IMR-90 (cell line): ENCODE measurements around the gene ATG10. TPM values are rescaled to one million over a fixed set of nuclear protein-coding genes. Genes with fewer than 3 reads are reported as not detected.

ENCODE experiments used
- ATAC-seq: fragments of 200-7000 bp; cut with Tn5 transposase; 2 replicates; pipeline ENCODE4 v1.9.1; 2020; ENCODE audit warnings: low read depth, mild to moderate bottlenecking, moderate library complexity
- BruUV-seq: library from RNA; stranded (reverse); fragments of 400-500 nt; replicated peaks from 2 replicates; lab custom pipeline; 2021; lab: Mats Ljungman, UMichigan
- CTCF ChIA-PET: fragments of 300-600 bp; formaldehyde crosslinking; extraction: SDS; loops from one replicate; lab custom pipeline; 2021; ENCODE audit warnings: antibody characterized with exemption; lab: Yijun Ruan, JAX
- POLR2A ChIA-PET: fragments of 300-600 bp; sonication (Branson Sonifier 250); formaldehyde crosslinking; loops from one replicate; lab custom pipeline; 2022; ENCODE audit warnings: antibody characterized with exemption; ENCODE audit not compliant: unreplicated experiment; lab: Charles Lee
- DNase-seq: peaks from one replicate; pipeline ENCODE4 v3.0.0; 2013
- H2AFZ ChIP-seq: replicated peaks from 2 replicates; pipeline ENCODE3; 2013; ENCODE audit warnings: low read length, mild to moderate bottlenecking; ENCODE audit not compliant: poor library complexity
- H2AK5ac ChIP-seq: 2 replicates; pipeline ENCODE4 v1.6.1; 2013; ENCODE audit warnings: low read depth, low read length, inconsistent platforms
- H2AK9ac ChIP-seq: replicated peaks from 2 replicates; pipeline ENCODE3; 2013; ENCODE audit warnings: mild to moderate bottlenecking, low read depth, low read length, moderate library complexity; ENCODE audit not compliant: poor library complexity
- H2BK120ac ChIP-seq: 2 replicates; pipeline ENCODE4 v1.6.1; 2013; ENCODE audit warnings: low read depth, low read length, inconsistent platforms
- H2BK15ac ChIP-seq: 3 replicates; pipeline ENCODE4 v1.6.1; 2013; ENCODE audit warnings: low read depth, low read length, inconsistent platforms
- H2BK20ac ChIP-seq: 2 replicates; pipeline ENCODE4 v1.6.1; 2013; ENCODE audit warnings: low read depth, mild to moderate bottlenecking, inconsistent platforms, low read length, moderate library complexity
- H2BK5ac ChIP-seq: 2 replicates; pipeline ENCODE4 v1.6.1; 2013; ENCODE audit warnings: mild to moderate bottlenecking, low read depth, low read length, inconsistent platforms; ENCODE audit not compliant: poor library complexity, severe bottlenecking
- H3K14ac ChIP-seq: replicated peaks from 2 replicates; pipeline ENCODE4 v1.6.1; 2013; ENCODE audit warnings: low read depth, low read length, inconsistent platforms
- H3K18ac ChIP-seq: 2 replicates; pipeline ENCODE4 v1.6.1; 2013; ENCODE audit warnings: low read depth, low read length, control low read depth
- H3K23ac ChIP-seq: 2 replicates; pipeline ENCODE4 v1.6.1; 2013; ENCODE audit warnings: low read depth, low read length, inconsistent platforms
- H3K27ac ChIP-seq: 2 replicates; pipeline ENCODE4 v1.5.1; 2013; ENCODE audit warnings: mild to moderate bottlenecking, control low read depth, low read length; ENCODE audit not compliant: insufficient read depth
- H3K27me3 ChIP-seq: 2 replicates; pipeline ENCODE4 v1.6.1; 2013; ENCODE audit warnings: low read length; ENCODE audit not compliant: control insufficient read depth, insufficient read depth
- H3K36me3 ChIP-seq: 2 replicates; pipeline ENCODE4 v1.6.1; 2013; ENCODE audit warnings: low read length, mixed read lengths; ENCODE audit not compliant: control insufficient read depth, insufficient read depth
- H3K4ac ChIP-seq: 2 replicates; pipeline ENCODE4 v1.6.1; 2013; ENCODE audit warnings: low read depth, low read length, inconsistent platforms
- H3K4me1 ChIP-seq: 2 replicates; pipeline ENCODE4 v1.6.1; 2013; ENCODE audit warnings: low read length, mixed read lengths; ENCODE audit not compliant: control insufficient read depth, insufficient read depth
- H3K4me2 ChIP-seq: 2 replicates; pipeline ENCODE4 v1.6.1; 2013; ENCODE audit warnings: low read depth, mild to moderate bottlenecking, control low read depth, low read length, moderate library complexity
- H3K4me3 ChIP-seq: 2 replicates; pipeline ENCODE4 v1.5.1; 2013; ENCODE audit warnings: low read depth, mild to moderate bottlenecking, control low read depth, low read length, moderate library complexity; ENCODE audit not compliant: insufficient read depth
- H3K56ac ChIP-seq: 2 replicates; pipeline ENCODE4 v1.6.1; 2013; ENCODE audit warnings: low read length, inconsistent platforms; ENCODE audit not compliant: insufficient read depth; ENCODE audit errors: extremely low read depth
- H3K79me1 ChIP-seq, 2 experiments: 2 replicates each; pipeline ENCODE4 v1.6.1; 2013; ENCODE audit warnings: low read length in 2 of 2, inconsistent platforms in 1 of 2, low read depth in 1 of 2
- H3K9ac ChIP-seq: 2 replicates; pipeline ENCODE4 v1.6.1; 2013; ENCODE audit warnings: low read depth, low read length, control low read depth
- H3K9me1 ChIP-seq: 2 replicates; pipeline ENCODE4 v1.6.1; 2013; ENCODE audit warnings: low read length, inconsistent platforms; ENCODE audit not compliant: insufficient read depth
- H3K9me3 ChIP-seq: 2 replicates; pipeline ENCODE4 v1.6.1; 2013; ENCODE audit warnings: low read length; ENCODE audit not compliant: control insufficient read depth, insufficient read depth
- H4K20me1 ChIP-seq: 2 replicates; pipeline ENCODE4 v1.6.1; 2013; ENCODE audit warnings: low read length, inconsistent platforms; ENCODE audit not compliant: insufficient read depth
- H4K5ac ChIP-seq: 2 replicates; pipeline ENCODE4 v1.6.1; 2013; ENCODE audit warnings: mild to moderate bottlenecking, low read depth, low read length, control low read depth
- H4K8ac ChIP-seq, 2 experiments: 2 replicates each; pipeline ENCODE4 v1.6.1; 2013; ENCODE audit warnings: low read depth in 2 of 2, low read length in 2 of 2, control low read depth in 1 of 2, inconsistent platforms in 1 of 2
- H4K91ac ChIP-seq: 2 replicates; pipeline ENCODE4 v1.6.1; 2013; ENCODE audit warnings: low read depth, low read length, inconsistent platforms; ENCODE audit not compliant: insufficient read depth
- BHLHE40 ChIP-seq: fragments of 150-350 bp; IDR thresholded peaks from 2 replicates; pipeline ENCODE4 v1.6.1; 2016; ENCODE audit warnings: mild to moderate bottlenecking, low read depth, low read length
- CEBPB ChIP-seq: IDR thresholded peaks from 2 replicates; pipeline ENCODE4 v1.6.1; 2012; ENCODE audit warnings: low read depth, low read length, improper control_type of control experiment
- CHD1 ChIP-seq: IDR thresholded peaks from 2 replicates; pipeline ENCODE4 v1.6.1; 2012; ENCODE audit warnings: low read depth, low read length, improper control_type of control experiment
- CTCF ChIP-seq: conservative IDR thresholded peaks from 2 replicates; pipeline ENCODE4 v1.5.1; 2012; ENCODE audit warnings: mild to moderate bottlenecking, low read depth, low read length, improper control_type of control experiment
- ELK1 ChIP-seq: fragments of 150-350 bp; IDR thresholded peaks from 2 replicates; pipeline ENCODE4 v1.6.1; 2016; ENCODE audit warnings: low read depth, mild to moderate bottlenecking, low read length, moderate library complexity, borderline replicate concordance
- FOS ChIP-seq: fragments of 150-350 bp; IDR thresholded peaks from 2 replicates; pipeline ENCODE4 v1.6.1; 2016; ENCODE audit warnings: low read depth, low read length
- MAFK ChIP-seq: IDR thresholded peaks from 2 replicates; pipeline ENCODE4 v1.6.1; 2012; ENCODE audit warnings: low read depth, low read length, improper control_type of control experiment
- MAZ ChIP-seq: IDR thresholded peaks from 2 replicates; pipeline ENCODE4 v1.6.1; 2012; ENCODE audit warnings: low read depth, mild to moderate bottlenecking, low read length, improper control_type of control experiment, moderate library complexity, borderline replicate concordance
- MXI1 ChIP-seq: IDR thresholded peaks from 2 replicates; pipeline ENCODE4 v1.6.1; 2012; ENCODE audit warnings: low read depth, mild to moderate bottlenecking, low read length, moderate library complexity, borderline replicate concordance
- NFE2L2 ChIP-seq: fragments of 150-350 bp; IDR thresholded peaks from 2 replicates; pipeline ENCODE4 v1.6.1; 2016; ENCODE audit warnings: low read depth, mild to moderate bottlenecking, low read length
- POLR2A ChIP-seq: IDR thresholded peaks from 2 replicates; pipeline ENCODE4 v1.6.1; 2012; ENCODE audit warnings: mild to moderate bottlenecking, low read depth, low read length
- RAD21 ChIP-seq: IDR thresholded peaks from 2 replicates; pipeline ENCODE4 v1.6.1; 2012; ENCODE audit warnings: low read length, improper control_type of control experiment
- RCOR1 ChIP-seq: IDR thresholded peaks from 2 replicates; pipeline ENCODE4 v1.6.1; 2012; ENCODE audit warnings: mild to moderate bottlenecking, low read length, improper control_type of control experiment; ENCODE audit not compliant: insufficient replicate concordance
- RFX5 ChIP-seq: IDR thresholded peaks from 2 replicates; pipeline ENCODE4 v1.8.0; 2012; ENCODE audit warnings: low read depth, mild to moderate bottlenecking, low read length, moderate library complexity
- SMC3 ChIP-seq: fragments of 150-350 bp; IDR thresholded peaks from 2 replicates; pipeline ENCODE4 v1.6.1; 2016; ENCODE audit warnings: low read depth, mild to moderate bottlenecking, antibody characterized with exemption, low read length, moderate library complexity
- USF2 ChIP-seq: fragments of 150-350 bp; IDR thresholded peaks from 2 replicates; pipeline ENCODE4 v1.6.1; 2017; ENCODE audit warnings: mild to moderate bottlenecking, antibody characterized with exemption, low read length, low read depth
- WGBS, 2 experiments: methylation state at CpG; one replicate each; pipeline versions ENCODE4 v1.1.5 to v1.1.7; 2013; ENCODE audit warnings: missing lambda C conversion rate in 2 of 2; ENCODE audit not compliant: insufficient read length in 1 of 2; ENCODE audit errors: extremely low coverage in 2 of 2; 5-methylcytosine and 5-hydroxymethylcytosine counted together
- dilution Hi-C: fragments of 300-500 bp; cut with HindIII; formaldehyde crosslinking; loops from one replicate; pipeline ENCODE4 v1.14.3; 2018; ENCODE audit warnings: low sequenced_read_pairs; ENCODE audit not compliant: unreplicated experiment
- in situ Hi-C: fragments of 300-500 bp; cut with MboI; formaldehyde crosslinking; loops from 3 replicates; pipeline ENCODE4 v1.14.3; 2019; ENCODE audit warnings: low sequenced_read_pairs, inconsistent platforms, mixed read lengths
- intact Hi-C: fragments of 100-400 bp; cut with micrococcal nuclease; formaldehyde crosslinking; loops from 2 replicates; pipeline ENCODE4 v1.10.0; 2022
- polyA plus RNA-seq, 3 experiments: library from polyadenylated mRNA; depleted of rRNA; stranded (reverse); fragments of >200 nt; gene quantifications; 2 replicates each; pipeline ENCODE4 v1.2.3, GENCODE V29; 2012; ENCODE audit warnings: low replicate concordance in 1 of 3
- total RNA-seq: library from RNA; depleted of rRNA; stranded (reverse); fragments of >200 nt; gene quantifications from 2 replicates; pipeline ENCODE4 v1.2.3, GENCODE V29; 2012

The ATG10 gene
- total and polyA plus RNA-seq, 2 of the 4 experiments (the other 2 are of a cell fraction), result 3.4 to 8.1 TPM

GRCh38 chr5:82072138-82072537 is 100.3 kb downstream of the ATG10 start:
- no peaks in the 10 kb centered on the region for H3K79me1 ChIP-seq
- no peak overlapping the region for H3K4ac ChIP-seq
- ChIA-PET CTCF (interaction anchor here (0.7 kb wide), 1 partner anchor 78 kb away, joined by 3 read pairs; no protein-coding TSS in a partner anchor), POLR2A (no interaction called here)
- H2BK120ac ChIP-seq, result no peak overlapping the region
- H3K9me1 ChIP-seq, result no peaks in the 10 kb centered on the region
- H2BK15ac ChIP-seq, result no peak overlapping the region
- BruUV-seq, result no TSS peak
- H3K27ac ChIP-seq, result no peak overlapping the region
- no peak overlapping the region for H4K5ac ChIP-seq
- no peaks in the 10 kb centered on the region for H4K20me1 ChIP-seq
- H3K4me2 ChIP-seq, result no peak overlapping the region
- no peak overlapping the region for H2AK9ac ChIP-seq
- dilution Hi-C loops (no loop called here), in situ Hi-C loops (no loop called here), intact Hi-C loops (no loop called here)
- H3K56ac ChIP-seq, result no peak overlapping the region
- H3K9me3 ChIP-seq, result no peaks in the 10 kb centered on the region
- no CpG with 5 or more reads among the region's 2 CpGs for WGBS, 2 experiments
- no peak overlapping the region for H2BK20ac ChIP-seq
- H2AK5ac ChIP-seq, result no peak overlapping the region
- no peak overlapping the region for H2BK5ac ChIP-seq
- ATAC-seq (no peak), DNase-seq (no peak)
- no peaks in the 10 kb centered on the region for H3K4me1 ChIP-seq
- no peaks in the 10 kb centered on the region for H3K36me3 ChIP-seq
- no peak overlapping the region for H4K91ac ChIP-seq
- no peak overlapping the region for H4K8ac ChIP-seq
- no peak overlapping the region for H3K9ac ChIP-seq
- H3K14ac ChIP-seq, result no peak overlapping the region
- no peak overlapping the region for H3K4me3 ChIP-seq
- H2AFZ ChIP-seq, result no peak overlapping the region
- no peaks in the 10 kb centered on the region for H3K27me3 ChIP-seq
- no peak overlapping the region for H3K23ac ChIP-seq
- no peak for TF ChIP-seq RAD21
- TF ChIP-seq CTCF, result no peak
- TF ChIP-seq MAZ, result no peak
- TF ChIP-seq RCOR1, result no peak
- no peak for TF ChIP-seq SMC3
- TF ChIP-seq POLR2A, result no peak
- no peak for TF ChIP-seq CEBPB
- no peak for TF ChIP-seq MXI1
- no peak for TF ChIP-seq ELK1
- TF ChIP-seq BHLHE40, result no peak
- no peak for TF ChIP-seq RFX5
- TF ChIP-seq NFE2L2, result no peak
- no peak for TF ChIP-seq FOS
- TF ChIP-seq MAFK, result no peak
- TF ChIP-seq USF2, result no peak
- no peak for TF ChIP-seq CHD1
- no peak overlapping the region for H3K18ac ChIP-seq
